WTC11 (cell line): ENCODE measurements around the gene VPS8.

Source experiments
- ARID4B ChIP-seq: sonication (generic); formaldehyde crosslinking; IDR thresholded peaks from 2 replicates; pipeline ENCODE4 v1.8.0; 2023; ENCODE audit warnings: missing genetic modification reagents, mild to moderate bottlenecking, borderline replicate concordance
- ATF3 ChIP-seq: sonication (generic); formaldehyde crosslinking; conservative IDR thresholded peaks from 2 replicates; pipeline ENCODE4 v1.8.1; 2022; ENCODE audit warnings: mild to moderate bottlenecking, missing genetic modification reagents
- CTCF ChIP-seq: fragments of 200-600 bp; IDR thresholded peaks from 2 replicates; pipeline ENCODE4 v1.8.0; 2022; ENCODE audit warnings: antibody characterized with exemption
- E2F4 ChIP-seq: sonication (generic); formaldehyde crosslinking; IDR thresholded peaks from 2 replicates; pipeline ENCODE4 v1.8.1; 2022; ENCODE audit warnings: low read depth, mild to moderate bottlenecking, moderate library complexity, missing genetic modification reagents, borderline replicate concordance
- FOXK1 ChIP-seq: sonication (generic); formaldehyde crosslinking; IDR thresholded peaks from 2 replicates; pipeline ENCODE4 v1.8.0; 2022; ENCODE audit warnings: mild to moderate bottlenecking, moderate library complexity, missing genetic modification reagents
- IRF2 ChIP-seq: sonication (generic); formaldehyde crosslinking; IDR thresholded peaks from 2 replicates; pipeline ENCODE4 v1.8.0; 2022; ENCODE audit warnings: low read depth, missing genetic modification reagents, borderline replicate concordance
- PRDM15 ChIP-seq: sonication (generic); formaldehyde crosslinking; IDR thresholded peaks from 2 replicates; pipeline ENCODE4 v1.8.0; 2022; ENCODE audit warnings: missing genetic modification reagents
- RELA ChIP-seq: sonication (generic); formaldehyde crosslinking; IDR thresholded peaks from 2 replicates; pipeline ENCODE4 v1.8.1; 2022; ENCODE audit warnings: missing genetic modification reagents, mild to moderate bottlenecking, borderline replicate concordance
- SMAD3 ChIP-seq: sonication (generic); formaldehyde crosslinking; IDR thresholded peaks from 2 replicates; pipeline ENCODE4 v1.8.0; 2022; ENCODE audit warnings: missing genetic modification reagents, mild to moderate bottlenecking, borderline replicate concordance
- ZNF138 ChIP-seq: sonication (generic); formaldehyde crosslinking; conservative IDR thresholded peaks from 2 replicates; pipeline ENCODE4 v1.8.1; 2022; ENCODE audit warnings: mild to moderate bottlenecking, moderate library complexity, missing genetic modification reagents
- TF ChIP-seq, protein P1 (sequence below): fragments of 250-450 bp; sonication (Bioruptor Pico); IDR thresholded peaks from 2 replicates; pipeline ENCODE4 v1.9.0; 2021; ENCODE audit warnings: mild to moderate bottlenecking
- TF ChIP-seq, protein P2 (sequence below): sonication (generic); formaldehyde crosslinking; IDR thresholded peaks from 2 replicates; pipeline ENCODE4 v1.8.1; 2023; ENCODE audit warnings: mild to moderate bottlenecking, moderate library complexity, missing genetic modification reagents

- TF ChIP-seq SMAD3 (no peak), CTCF (no peak), IRF2 (CRISPR knock-in tag) (no peak), PRDM15 (CRISPR knock-in tag) (no peak), FOXK1 (CRISPR knock-in tag) (no peak), E2F4 (CRISPR knock-in tag) (no peak), ATF3 (no peak), ARID4B (CRISPR knock-in tag) (no peak), ZNF138 (CRISPR knock-in tag) (no peak), RELA (CRISPR knock-in tag) (no peak)
- TF ChIP-seq, protein P1, sequence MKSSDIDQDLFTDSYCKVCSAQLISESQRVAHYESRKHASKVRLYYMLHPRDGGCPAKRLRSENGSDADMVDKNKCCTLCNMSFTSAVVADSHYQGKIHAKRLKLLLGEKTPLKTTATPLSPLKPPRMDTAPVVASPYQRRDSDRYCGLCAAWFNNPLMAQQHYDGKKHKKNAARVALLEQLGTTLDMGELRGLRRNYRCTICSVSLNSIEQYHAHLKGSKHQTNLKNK (CRISPR knock-in tag), result no peak
- TF ChIP-seq, protein P2, sequence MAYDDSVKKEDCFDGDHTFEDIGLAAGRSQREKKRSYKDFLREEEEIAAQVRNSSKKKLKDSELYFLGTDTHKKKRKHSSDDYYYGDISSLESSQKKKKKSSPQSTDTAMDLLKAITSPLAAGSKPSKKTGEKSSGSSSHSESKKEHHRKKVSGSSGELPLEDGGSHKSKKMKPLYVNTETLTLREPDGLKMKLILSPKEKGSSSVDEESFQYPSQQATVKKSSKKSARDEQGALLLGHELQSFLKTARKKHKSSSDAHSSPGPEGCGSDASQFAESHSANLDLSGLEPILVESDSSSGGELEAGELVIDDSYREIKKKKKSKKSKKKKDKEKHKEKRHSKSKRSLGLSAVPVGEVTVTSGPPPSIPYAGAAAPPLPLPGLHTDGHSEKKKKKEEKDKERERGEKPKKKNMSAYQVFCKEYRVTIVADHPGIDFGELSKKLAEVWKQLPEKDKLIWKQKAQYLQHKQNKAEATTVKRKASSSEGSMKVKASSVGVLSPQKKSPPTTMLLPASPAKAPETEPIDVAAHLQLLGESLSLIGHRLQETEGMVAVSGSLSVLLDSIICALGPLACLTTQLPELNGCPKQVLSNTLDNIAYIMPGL (CRISPR knock-in tag), result no peak
These were observed 129.4 kb downstream of the VPS8 start for GRCh38 chr3:184941408-184941807.
